ENCODE measurements around the gene HAVCR1.

The HAVCR1 gene

DNA sequence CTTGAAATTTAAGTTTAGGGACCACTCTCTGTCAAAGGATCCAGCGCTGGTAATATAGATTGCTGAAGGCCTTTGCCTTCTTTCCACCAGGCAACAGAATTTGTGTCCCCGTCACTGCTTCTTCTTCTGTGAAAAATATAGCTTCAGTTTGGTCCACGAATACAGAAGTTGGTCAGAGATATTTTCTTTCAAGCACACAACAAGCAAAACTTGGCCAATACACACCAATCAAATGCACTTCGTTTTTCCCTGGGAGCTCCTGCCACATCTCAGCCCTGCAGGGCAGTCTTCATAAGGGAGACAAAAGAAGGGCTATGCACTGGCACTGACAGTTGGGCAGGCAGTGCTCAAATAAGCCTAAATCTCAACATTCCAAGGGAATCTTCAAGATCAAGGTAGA is 27.0 kb upstream of the HAVCR1 start:
- in situ Hi-C loops (cut with MboI; ENCODE audit: low sequenced_read_pairs, unreplicated experiment) = no loop called here

DNA sequence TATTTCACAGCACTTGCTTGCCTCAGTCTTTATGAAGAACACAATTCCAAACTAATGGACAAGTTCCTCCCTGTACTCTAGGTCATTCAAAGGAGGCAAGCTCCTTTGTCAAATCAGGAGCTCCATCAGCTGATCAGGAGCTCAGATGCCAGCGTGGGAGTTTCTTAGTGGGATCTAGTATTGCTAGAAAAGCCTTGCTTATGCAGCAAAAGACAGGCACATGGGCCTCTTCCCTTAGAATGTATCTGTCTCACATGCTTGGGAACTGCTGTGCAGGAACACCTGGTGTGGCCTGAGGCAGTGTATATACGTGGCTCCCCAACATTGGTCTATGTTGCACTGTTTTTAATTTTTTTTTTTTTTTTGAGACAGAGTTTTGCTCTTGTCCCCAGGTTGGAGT is 21.4 kb upstream of the HAVCR1 start:
- in situ Hi-C loops (cut with MboI; ENCODE audit: low sequenced_read_pairs, unreplicated experiment) = no loop called here

More for the DNA sequence above, 27.0 kb upstream of the HAVCR1 start:
- no peak for DNase-seq (ENCODE audit: low spot score)
- TF ChIP-seq, protein P1, sequence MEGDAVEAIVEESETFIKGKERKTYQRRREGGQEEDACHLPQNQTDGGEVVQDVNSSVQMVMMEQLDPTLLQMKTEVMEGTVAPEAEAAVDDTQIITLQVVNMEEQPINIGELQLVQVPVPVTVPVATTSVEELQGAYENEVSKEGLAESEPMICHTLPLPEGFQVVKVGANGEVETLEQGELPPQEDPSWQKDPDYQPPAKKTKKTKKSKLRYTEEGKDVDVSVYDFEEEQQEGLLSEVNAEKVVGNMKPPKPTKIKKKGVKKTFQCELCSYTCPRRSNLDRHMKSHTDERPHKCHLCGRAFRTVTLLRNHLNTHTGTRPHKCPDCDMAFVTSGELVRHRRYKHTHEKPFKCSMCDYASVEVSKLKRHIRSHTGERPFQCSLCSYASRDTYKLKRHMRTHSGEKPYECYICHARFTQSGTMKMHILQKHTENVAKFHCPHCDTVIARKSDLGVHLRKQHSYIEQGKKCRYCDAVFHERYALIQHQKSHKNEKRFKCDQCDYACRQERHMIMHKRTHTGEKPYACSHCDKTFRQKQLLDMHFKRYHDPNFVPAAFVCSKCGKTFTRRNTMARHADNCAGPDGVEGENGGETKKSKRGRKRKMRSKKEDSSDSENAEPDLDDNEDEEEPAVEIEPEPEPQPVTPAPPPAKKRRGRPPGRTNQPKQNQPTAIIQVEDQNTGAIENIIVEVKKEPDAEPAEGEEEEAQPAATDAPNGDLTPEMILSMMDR (IDR thresholded peaks at IDR 0.05; ENCODE audit: borderline replicate concordance, control extremely low read depth, extremely low read depth, insufficient read depth, missing control alignments) = no peak

DNA sequence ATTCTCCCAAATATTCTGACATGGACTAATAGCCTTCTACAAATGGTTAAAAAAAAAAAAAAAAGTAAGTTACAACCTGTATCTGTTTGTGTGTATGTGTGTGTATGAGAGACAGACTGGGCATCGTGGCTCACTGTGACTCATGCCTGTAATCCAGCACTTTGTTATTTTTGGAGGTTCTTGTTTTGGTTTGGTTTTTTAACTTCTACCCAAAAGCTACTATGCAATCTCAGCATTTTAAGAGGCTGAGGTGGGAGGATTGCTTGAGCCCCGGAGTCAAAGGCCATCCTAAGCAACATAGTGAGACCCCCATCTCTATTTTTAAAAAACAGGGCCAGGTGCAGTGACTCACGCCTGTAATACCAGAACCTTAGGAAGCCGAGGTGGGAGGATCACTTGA is 17.6 kb upstream of the HAVCR1 start:
- TF ChIP-seq, protein P1 (IDR thresholded peaks at IDR 0.05; ENCODE audit: borderline replicate concordance, control extremely low read depth, extremely low read depth, insufficient read depth, missing control alignments) = no peak
- no peak for DNase-seq (ENCODE audit: low spot score)
- in situ Hi-C loops (cut with MboI; ENCODE audit: low sequenced_read_pairs, unreplicated experiment) = no loop called here

More for the DNA sequence above, 21.4 kb upstream of the HAVCR1 start:
- DNase-seq (ENCODE audit: low spot score) = no peak
- TF ChIP-seq, protein P1 (IDR thresholded peaks at IDR 0.05; ENCODE audit: borderline replicate concordance, control extremely low read depth, extremely low read depth, insufficient read depth, missing control alignments) = no peak

DNA sequence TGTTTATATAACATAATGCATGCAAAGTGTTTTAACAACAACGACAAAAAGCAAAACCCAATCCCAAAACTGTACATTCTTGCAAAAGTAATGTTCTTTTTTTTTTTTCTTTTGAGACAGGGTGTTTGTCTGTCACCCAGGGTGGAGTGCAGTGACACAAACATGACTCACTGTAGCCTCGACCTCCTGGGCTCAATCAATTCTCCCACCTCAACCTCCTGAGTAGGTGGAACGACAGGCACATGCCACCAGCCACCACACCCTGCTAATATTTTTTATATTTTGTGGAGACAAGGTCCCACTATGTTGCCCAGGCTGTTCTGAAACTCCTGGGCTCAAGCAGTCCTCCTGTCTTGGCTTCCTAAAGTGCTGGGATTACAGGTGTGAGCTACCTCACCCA is 13.6 kb upstream of the HAVCR1 start:
- TF ChIP-seq, protein P1 (IDR thresholded peaks at IDR 0.05; ENCODE audit: borderline replicate concordance, control extremely low read depth, extremely low read depth, insufficient read depth, missing control alignments) = no peak
- DNase-seq (ENCODE audit: low spot score) = no peak
- in situ Hi-C loops (cut with MboI; ENCODE audit: low sequenced_read_pairs, unreplicated experiment) = no loop called here

DNA sequence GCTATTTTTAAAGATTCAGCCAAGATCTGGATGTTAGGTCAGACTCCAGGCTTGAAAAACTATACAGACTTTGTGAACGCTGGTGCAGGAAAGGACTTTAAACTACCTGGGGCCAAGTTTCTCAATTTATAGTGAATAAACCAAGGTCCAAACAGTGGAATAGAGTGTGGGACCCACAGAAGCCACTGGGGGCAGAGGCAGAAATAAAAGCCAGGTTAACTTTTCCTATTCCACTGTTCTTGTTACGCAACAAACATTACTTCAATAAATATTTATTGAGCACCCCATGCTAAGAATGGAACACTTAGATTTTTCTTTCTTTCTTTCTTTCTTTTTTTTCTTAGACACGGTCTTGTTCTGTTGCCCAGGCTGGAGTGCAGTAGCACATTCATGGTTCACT is 11.0 kb upstream of the HAVCR1 start:
- TF ChIP-seq, protein P1 (IDR thresholded peaks at IDR 0.05; ENCODE audit: borderline replicate concordance, control extremely low read depth, extremely low read depth, insufficient read depth, missing control alignments) = no peak
- no peak for DNase-seq (ENCODE audit: low spot score)
- in situ Hi-C loops (cut with MboI; ENCODE audit: low sequenced_read_pairs, unreplicated experiment) = loop anchor here (10.0 kb wide), 1 partner anchor 55 kb away; no protein-coding TSS in a partner anchor

GRCh38 chr5:157068785-157069184 is 9.9 kb upstream of the HAVCR1 start:
- TF ChIP-seq, protein P1 (IDR thresholded peaks at IDR 0.05; ENCODE audit: borderline replicate concordance, control extremely low read depth, extremely low read depth, insufficient read depth, missing control alignments) = no peak
- in situ Hi-C loops (cut with MboI; ENCODE audit: low sequenced_read_pairs, unreplicated experiment) = loop anchor here (10.0 kb wide), 1 partner anchor 56 kb away; no protein-coding TSS in a partner anchor
- DNase-seq (ENCODE audit: low spot score) = no peak

Data from GM13976 (cell line).